Activated naive CD8-positive, alpha-beta T cell treated with anti-CD3 and anti-CD28 coated beads, Interleukin-2, amount 50 U/mL, for 24 hours (primary cell): ENCODE data around the gene EPHA8.

Experiments used
- ATAC-seq: fragments of 150-1000 bp; cut with Tn5 transposase; one replicate; pipeline ENCODE4 v1.10.0; 2021
- DNase-seq: peaks from one replicate; pipeline ENCODE4 v3.0.0; 2021
- H3K27ac Mint-ChIP-seq: one replicate; pipeline ENCODE4 v1.8.0; 2021; ENCODE audit warnings: mild to moderate bottlenecking, mixed read lengths
- H3K27me3 Mint-ChIP-seq: one replicate; pipeline ENCODE4 v1.8.0; 2021; ENCODE audit warnings: mixed read lengths
- H3K36me3 Mint-ChIP-seq: one replicate; pipeline ENCODE4 v1.8.0; 2021; ENCODE audit warnings: low read depth, mixed read lengths
- H3K4me1 Mint-ChIP-seq: one replicate; pipeline ENCODE4 v1.8.0; 2021; ENCODE audit warnings: mixed read lengths
- H3K4me3 Mint-ChIP-seq: one replicate; pipeline ENCODE4 v1.8.0; 2021; ENCODE audit warnings: mild to moderate bottlenecking, moderate library complexity, mixed read lengths
- H3K9me3 Mint-ChIP-seq: one replicate; pipeline ENCODE4 v1.8.0; 2021; ENCODE audit warnings: mixed read lengths

Gene EPHA8

DNA sequence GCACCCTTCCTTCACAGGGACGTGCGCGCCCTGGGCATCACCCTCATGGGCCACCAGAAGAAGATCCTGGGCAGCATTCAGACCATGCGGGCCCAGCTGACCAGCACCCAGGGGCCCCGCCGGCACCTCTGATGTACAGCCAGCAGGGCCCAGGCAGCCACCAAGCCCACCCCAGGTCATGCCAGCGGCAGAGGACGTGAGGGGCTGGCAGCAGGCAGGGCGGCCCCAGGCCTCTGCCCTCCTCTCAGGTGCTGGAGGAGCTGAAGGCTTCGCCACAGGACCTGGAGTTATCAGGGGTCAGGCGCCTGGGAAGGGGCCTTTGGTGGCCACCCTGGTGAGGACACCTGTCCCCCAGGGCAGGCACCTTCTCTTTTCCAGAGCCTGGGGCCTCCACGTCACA, 38.3 kb downstream of the EPHA8 start:
- no peak overlapping the region for H3K4me3 Mint-ChIP-seq
- DNase-seq (no peak), ATAC-seq (no peak)
- H3K9me3 Mint-ChIP-seq: no peaks in the 10 kb centered on the region
- H3K27me3 Mint-ChIP-seq: peaks cover 14% of the 10 kb centered on the region
- H3K27ac Mint-ChIP-seq: no peak overlapping the region
- no peaks in the 10 kb centered on the region for H3K4me1 Mint-ChIP-seq
- no peaks in the 10 kb centered on the region for H3K36me3 Mint-ChIP-seq

- H3K9me3 Mint-ChIP-seq: no peaks in the 10 kb centered on the region
- no peak overlapping the region for H3K27ac Mint-ChIP-seq
- no peaks in the 10 kb centered on the region for H3K36me3 Mint-ChIP-seq
- DNase-seq (no peak), ATAC-seq (no peak)
- no peaks in the 10 kb centered on the region for H3K4me1 Mint-ChIP-seq
- H3K4me3 Mint-ChIP-seq: no peak overlapping the region
- H3K27me3 Mint-ChIP-seq: peaks cover 14% of the 10 kb centered on the region
Observed at GRCh38 chr1:22602060-22602740, 38.9 kb downstream of the EPHA8 start.

GRCh38 chr1:22606161-22606560, 42.9 kb downstream of the EPHA8 start:
- no peaks in the 10 kb centered on the region for H3K4me1 Mint-ChIP-seq
- no peak for ATAC-seq
- H3K27me3 Mint-ChIP-seq: peaks cover 34% of the 10 kb centered on the region
- no peak for DNase-seq
- H3K27ac Mint-ChIP-seq: no peak overlapping the region
- H3K9me3 Mint-ChIP-seq: no peaks in the 10 kb centered on the region
- no peaks in the 10 kb centered on the region for H3K36me3 Mint-ChIP-seq
- no peak overlapping the region for H3K4me3 Mint-ChIP-seq

DNA sequence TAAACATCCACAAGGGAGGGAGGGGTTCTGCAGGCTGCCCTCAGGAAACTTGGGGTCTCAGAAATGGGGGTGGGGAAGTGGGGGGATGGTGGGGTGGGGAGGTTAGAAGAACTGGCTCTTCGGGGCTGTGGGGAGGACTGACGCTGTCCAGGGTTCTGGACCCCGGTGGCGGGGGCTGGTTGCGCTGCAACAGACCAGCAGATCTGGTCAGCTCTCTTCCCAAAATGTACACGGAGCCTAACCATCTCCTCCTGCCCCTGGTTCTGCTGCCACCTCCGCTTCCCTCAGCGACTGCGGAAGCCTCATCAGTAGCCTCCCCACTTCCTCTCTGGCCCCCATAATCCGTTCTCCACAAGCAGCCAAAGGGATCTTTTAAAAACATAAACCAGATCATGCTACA, 43.9 kb downstream of the EPHA8 start:
- H3K27me3 Mint-ChIP-seq: peaks cover 35% of the 10 kb centered on the region
- DNase-seq (no peak), ATAC-seq (no peak)

DNA sequence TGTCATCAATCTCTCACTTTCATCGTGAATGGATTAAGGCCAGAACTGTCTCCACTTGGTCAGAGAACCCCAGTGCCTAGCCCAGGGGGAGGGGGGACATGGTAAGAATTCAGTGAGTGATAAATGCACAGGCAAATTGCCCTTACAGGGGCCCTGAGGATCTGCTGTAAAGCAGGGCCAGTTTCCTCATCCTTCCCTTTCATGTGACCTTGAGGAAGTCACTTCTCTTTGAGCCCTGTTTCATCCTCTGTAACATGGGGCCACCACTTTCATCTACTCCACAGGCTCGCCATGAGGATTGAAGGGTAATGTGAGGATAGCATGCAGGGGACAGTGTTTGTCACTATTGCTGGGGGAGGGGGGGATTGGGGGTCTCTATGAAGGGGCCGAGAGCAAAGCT, 45.1 kb downstream of the EPHA8 start:
- Mint-ChIP-seq H3K4me3 (no peak overlapping the region), H3K36me3 (no peaks in the 10 kb centered on the region), H3K27ac (no peak overlapping the region), H3K4me1 (no peaks in the 10 kb centered on the region), H3K27me3 (peaks cover 41% of the 10 kb centered on the region), H3K9me3 (no peaks in the 10 kb centered on the region)
- ATAC-seq (no peak), DNase-seq (no peak)

More for the DNA sequence above, 43.9 kb downstream of the EPHA8 start:
- H3K9me3 Mint-ChIP-seq: no peaks in the 10 kb centered on the region
- no peak overlapping the region for H3K27ac Mint-ChIP-seq
- no peaks in the 10 kb centered on the region for H3K36me3 Mint-ChIP-seq
- H3K4me3 Mint-ChIP-seq: no peak overlapping the region
- H3K4me1 Mint-ChIP-seq: no peaks in the 10 kb centered on the region

GRCh38 chr1:22609291-22609690, 46.0 kb downstream of the EPHA8 start:
- DNase-seq (no peak), ATAC-seq (no peak)
- Mint-ChIP-seq H3K36me3 (no peaks in the 10 kb centered on the region), H3K4me1 (no peaks in the 10 kb centered on the region), H3K27me3 (peaks cover 40% of the 10 kb centered on the region), H3K4me3 (no peak overlapping the region), H3K27ac (no peak overlapping the region), H3K9me3 (no peaks in the 10 kb centered on the region)

- Mint-ChIP-seq H3K27ac (no peak overlapping the region), H3K9me3 (no peaks in the 10 kb centered on the region), H3K36me3 (no peaks in the 10 kb centered on the region), H3K27me3 (peaks cover 33% of the 10 kb centered on the region), H3K4me3 (no peak overlapping the region), H3K4me1 (no peaks in the 10 kb centered on the region)
- ATAC-seq: no peak
- DNase-seq: peak; percentile 24
Observed at GRCh38 chr1:22611530-22611947, 48.2 kb downstream of the EPHA8 start.

DNA sequence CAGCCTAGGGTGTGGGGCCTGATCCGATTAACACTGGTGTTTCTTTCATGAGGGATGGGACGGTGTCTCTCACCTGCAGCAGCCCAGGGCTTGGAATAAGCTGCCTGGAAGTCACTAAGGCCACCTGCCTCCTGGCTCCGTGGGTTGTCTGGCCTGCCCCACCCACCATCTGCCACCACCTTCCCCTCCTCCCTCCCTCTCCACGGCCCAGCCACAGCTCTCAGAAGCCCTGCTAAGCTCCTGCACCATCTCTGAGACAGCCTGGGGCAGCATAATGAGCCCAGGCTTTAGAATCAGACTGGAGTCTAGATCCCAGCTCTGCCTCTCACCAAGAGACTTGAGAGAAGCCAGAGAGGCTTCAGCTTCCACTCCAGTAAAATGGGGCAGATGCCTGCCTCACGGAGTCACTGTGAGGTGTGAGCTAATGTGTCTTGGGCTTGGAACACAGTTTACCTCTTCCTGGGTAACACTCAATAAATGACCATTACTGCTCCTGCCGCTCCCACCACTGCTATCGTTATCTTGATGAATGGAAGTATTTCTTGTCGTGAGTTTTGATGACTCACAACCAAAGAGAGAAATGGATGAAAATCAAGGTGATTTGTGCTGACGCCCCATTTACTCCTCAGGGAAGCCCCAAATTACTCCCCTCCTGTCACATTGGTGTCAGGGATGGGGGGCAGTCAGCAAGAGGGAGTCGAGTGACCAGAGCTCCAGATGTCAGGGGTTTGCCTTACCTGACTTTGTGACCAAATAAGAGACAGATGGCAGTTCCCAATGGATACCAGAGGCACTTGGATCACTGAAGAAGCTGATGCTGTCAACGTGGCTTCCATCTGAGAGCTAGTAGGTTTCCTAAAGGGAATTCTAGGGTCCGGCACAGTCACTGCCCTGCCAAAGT, 49.6 kb downstream of the EPHA8 start:
- Mint-ChIP-seq H3K36me3 (no peaks in the 10 kb centered on the region), H3K27ac (no peak overlapping the region), H3K4me3 (no peak overlapping the region), H3K9me3 (no peaks in the 10 kb centered on the region), H3K27me3 (peaks cover 35% of the 10 kb centered on the region), H3K4me1 (no peaks in the 10 kb centered on the region)
- ATAC-seq (no peak), DNase-seq (no peak)

DNA sequence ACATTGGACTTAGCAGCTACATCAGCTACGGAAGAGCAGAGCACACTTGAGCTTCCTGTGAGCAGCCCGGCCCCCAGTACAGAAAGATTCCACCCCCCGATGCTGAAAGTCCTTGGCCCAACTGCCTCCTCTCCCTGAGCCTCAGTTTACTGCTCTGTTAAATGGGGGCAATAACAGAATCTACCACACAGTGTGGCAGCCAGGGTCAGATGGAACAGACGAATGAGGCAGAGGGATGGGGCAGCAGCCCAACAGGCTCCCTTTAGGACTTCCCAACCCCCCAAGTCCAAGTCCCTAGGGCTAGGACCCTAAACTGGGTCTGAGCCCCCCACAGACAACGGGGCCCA, 50.3 kb downstream of the EPHA8 start:
- Mint-ChIP-seq H3K36me3 (no peaks in the 10 kb centered on the region), H3K27ac (no peak overlapping the region), H3K4me1 (no peaks in the 10 kb centered on the region), H3K27me3 (peaks cover 30% of the 10 kb centered on the region), H3K9me3 (no peaks in the 10 kb centered on the region), H3K4me3 (no peak overlapping the region)
- ATAC-seq (no peak), DNase-seq (no peak)

DNA sequence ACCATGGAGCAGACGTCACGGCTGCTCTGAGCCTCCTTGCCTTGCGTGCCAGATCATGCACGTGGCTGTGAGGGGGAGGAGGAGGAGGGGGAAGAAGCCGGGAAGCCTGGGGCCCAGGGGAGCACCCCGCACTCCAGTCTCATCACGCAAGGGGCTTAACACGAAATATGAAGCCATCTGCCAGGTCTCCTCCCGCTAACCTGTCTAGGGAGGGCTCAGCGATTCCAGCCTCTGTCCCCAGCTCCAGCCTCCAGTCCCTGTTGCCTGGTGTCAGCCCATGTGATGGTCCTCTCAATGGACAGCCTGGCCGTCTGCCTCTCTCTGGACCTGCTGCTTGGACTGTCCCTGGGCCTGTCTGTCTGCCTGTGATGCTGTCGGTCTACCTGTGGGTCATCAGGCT, 50.7 kb downstream of the EPHA8 start:
- H3K9me3 Mint-ChIP-seq: no peaks in the 10 kb centered on the region
- H3K27ac Mint-ChIP-seq: no peak overlapping the region
- H3K27me3 Mint-ChIP-seq: peaks cover 28% of the 10 kb centered on the region
- no peaks in the 10 kb centered on the region for H3K36me3 Mint-ChIP-seq
- no peaks in the 10 kb centered on the region for H3K4me1 Mint-ChIP-seq
- no peak for ATAC-seq
- no peak for DNase-seq
- H3K4me3 Mint-ChIP-seq: no peak overlapping the region

DNA sequence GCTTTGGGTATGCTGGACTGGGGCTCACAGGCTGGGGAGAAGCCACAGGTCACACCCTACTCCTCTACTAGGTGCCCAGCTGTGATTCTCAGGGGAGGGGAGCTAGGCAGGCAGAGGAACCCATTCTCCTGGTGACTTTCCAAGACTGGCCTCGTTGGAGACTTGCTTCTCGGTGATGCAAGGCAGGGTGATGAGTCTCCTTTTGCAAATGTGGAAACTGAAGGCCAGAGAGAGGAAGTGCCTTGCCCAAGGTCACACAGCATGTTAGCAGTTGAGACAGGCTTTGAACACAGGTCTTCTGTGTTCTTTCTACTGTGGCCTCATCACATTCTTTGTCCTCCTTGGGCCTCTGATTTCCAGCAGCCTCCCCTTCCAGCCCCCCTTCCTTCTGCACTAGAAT, 52.6 kb downstream of the EPHA8 start:
- no peaks in the 10 kb centered on the region for H3K36me3 Mint-ChIP-seq
- peaks cover 29% of the 10 kb centered on the region for H3K27me3 Mint-ChIP-seq
- H3K4me1 Mint-ChIP-seq: no peaks in the 10 kb centered on the region
- no peak overlapping the region for H3K4me3 Mint-ChIP-seq
- no peak overlapping the region for H3K27ac Mint-ChIP-seq
- no peaks in the 10 kb centered on the region for H3K9me3 Mint-ChIP-seq
- ATAC-seq (no peak), DNase-seq (no peak)

GRCh38 chr1:22616571-22616970, 53.3 kb downstream of the EPHA8 start:
- DNase-seq: no peak
- Mint-ChIP-seq H3K9me3 (no peaks in the 10 kb centered on the region), H3K4me3 (no peak overlapping the region), H3K27me3 (peaks cover 26% of the 10 kb centered on the region), H3K27ac (no peak overlapping the region), H3K36me3 (no peaks in the 10 kb centered on the region), H3K4me1 (no peaks in the 10 kb centered on the region)
- ATAC-seq: no peak

GRCh38 chr1:22618056-22618455, 54.8 kb downstream of the EPHA8 start:
- Mint-ChIP-seq H3K9me3 (no peaks in the 10 kb centered on the region), H3K27me3 (peaks cover 26% of the 10 kb centered on the region), H3K4me1 (no peaks in the 10 kb centered on the region), H3K27ac (no peak overlapping the region), H3K36me3 (no peaks in the 10 kb centered on the region), H3K4me3 (no peak overlapping the region)
- DNase-seq (no peak), ATAC-seq (no peak)

GRCh38 chr1:22619252-22619651, 56.0 kb downstream of the EPHA8 start:
- DNase-seq (no peak), ATAC-seq (no peak)
- no peaks in the 10 kb centered on the region for H3K9me3 Mint-ChIP-seq
- no peaks in the 10 kb centered on the region for H3K4me1 Mint-ChIP-seq
- peaks cover 25% of the 10 kb centered on the region for H3K27me3 Mint-ChIP-seq
- no peak overlapping the region for H3K4me3 Mint-ChIP-seq
- H3K36me3 Mint-ChIP-seq: no peaks in the 10 kb centered on the region
- H3K27ac Mint-ChIP-seq: no peak overlapping the region

- no peak for ATAC-seq
- Mint-ChIP-seq H3K9me3 (no peaks in the 10 kb centered on the region), H3K36me3 (no peaks in the 10 kb centered on the region), H3K4me1 (no peaks in the 10 kb centered on the region), H3K4me3 (no peak overlapping the region), H3K27me3 (peaks cover 26% of the 10 kb centered on the region), H3K27ac (no peak overlapping the region)
- DNase-seq: no peak
Observed at GRCh38 chr1:22619798-22620197, 56.5 kb downstream of the EPHA8 start.
